ENCODE data around the gene SGCD.
"Not testable (repeated sequence)": the region's sequence is repeated elsewhere in the genome, so short reads cannot be mapped to it uniquely, and the experiment has no call there.

SGCD gene

GRCh38 chr5:156590978-156591377 is 264.0 kb downstream of the SGCD start:
- TF ChIP-seq CTCF (IDR thresholded peaks at IDR 0.05; ENCODE audit: low read depth, low read length): no peak
- no peak for DNase-seq (ENCODE audit: extremely low read depth, low read depth)

GRCh38 chr5:156591631-156592030 is 264.7 kb downstream of the SGCD start:
- no peak for TF ChIP-seq CTCF (IDR thresholded peaks at IDR 0.05; ENCODE audit: low read depth, low read length)
- DNase-seq (ENCODE audit: extremely low read depth, low read depth): no peak

GRCh38 chr5:156593546-156593945 is 266.6 kb downstream of the SGCD start:
- TF ChIP-seq CTCF (IDR thresholded peaks at IDR 0.05; ENCODE audit: low read depth, low read length): no peak
- no peak for DNase-seq (ENCODE audit: extremely low read depth, low read depth)

GRCh38 chr5:156594406-156594805 is 267.4 kb downstream of the SGCD start:
- DNase-seq (ENCODE audit: extremely low read depth, low read depth): no peak
- no peak for TF ChIP-seq CTCF (IDR thresholded peaks at IDR 0.05; ENCODE audit: low read depth, low read length)

- TF ChIP-seq CTCF (IDR thresholded peaks at IDR 0.05; ENCODE audit: low read depth, low read length): no peak
- DNase-seq (ENCODE audit: extremely low read depth, low read depth): no peak
Measured at GRCh38 chr5:156595132-156595787, 268.3 kb downstream of the SGCD start.

GRCh38 chr5:156597276-156597675 is 270.3 kb downstream of the SGCD start:
- no peak for TF ChIP-seq CTCF (IDR thresholded peaks at IDR 0.05; ENCODE audit: low read depth, low read length)
- no peak for DNase-seq (ENCODE audit: extremely low read depth, low read depth)

GRCh38 chr5:156598964-156599363 is 272.0 kb downstream of the SGCD start:
- no peak for TF ChIP-seq CTCF (IDR thresholded peaks at IDR 0.05; ENCODE audit: low read depth, low read length)
- no peak for DNase-seq (ENCODE audit: extremely low read depth, low read depth)

GRCh38 chr5:156610582-156610981 is 283.6 kb downstream of the SGCD start:
- not testable (repeated sequence) for DNase-seq (ENCODE audit: extremely low read depth, low read depth)
